GM19099 (cell line): ENCODE data around the gene ASCL2.

Experiments
- POLR2A ChIP-seq: IDR thresholded peaks from 3 replicates; pipeline ENCODE4 v1.6.1; 2011; ENCODE audit warnings: low read depth; ENCODE audit not compliant: insufficient read length; ENCODE audit errors: extremely low read depth

Gene ASCL2

DNA sequence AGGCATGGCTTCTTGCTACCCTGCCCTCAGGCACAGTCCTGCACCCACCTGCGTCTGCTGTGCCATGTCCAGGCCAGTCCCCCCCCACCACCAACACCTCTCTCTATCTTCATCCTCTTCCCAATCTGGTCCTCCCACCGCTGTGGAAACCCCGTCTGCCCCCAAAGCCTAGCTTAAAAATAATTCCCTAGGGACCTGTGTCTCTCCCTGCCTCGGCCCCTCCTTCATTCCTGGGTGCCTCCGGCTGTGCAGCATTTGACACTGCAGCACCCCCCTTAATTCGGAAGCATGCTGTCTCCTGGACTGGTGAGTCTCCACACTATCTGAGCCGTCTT, 2.5 kb upstream of the ASCL2 start:
- TF ChIP-seq POLR2A: no peak

DNA sequence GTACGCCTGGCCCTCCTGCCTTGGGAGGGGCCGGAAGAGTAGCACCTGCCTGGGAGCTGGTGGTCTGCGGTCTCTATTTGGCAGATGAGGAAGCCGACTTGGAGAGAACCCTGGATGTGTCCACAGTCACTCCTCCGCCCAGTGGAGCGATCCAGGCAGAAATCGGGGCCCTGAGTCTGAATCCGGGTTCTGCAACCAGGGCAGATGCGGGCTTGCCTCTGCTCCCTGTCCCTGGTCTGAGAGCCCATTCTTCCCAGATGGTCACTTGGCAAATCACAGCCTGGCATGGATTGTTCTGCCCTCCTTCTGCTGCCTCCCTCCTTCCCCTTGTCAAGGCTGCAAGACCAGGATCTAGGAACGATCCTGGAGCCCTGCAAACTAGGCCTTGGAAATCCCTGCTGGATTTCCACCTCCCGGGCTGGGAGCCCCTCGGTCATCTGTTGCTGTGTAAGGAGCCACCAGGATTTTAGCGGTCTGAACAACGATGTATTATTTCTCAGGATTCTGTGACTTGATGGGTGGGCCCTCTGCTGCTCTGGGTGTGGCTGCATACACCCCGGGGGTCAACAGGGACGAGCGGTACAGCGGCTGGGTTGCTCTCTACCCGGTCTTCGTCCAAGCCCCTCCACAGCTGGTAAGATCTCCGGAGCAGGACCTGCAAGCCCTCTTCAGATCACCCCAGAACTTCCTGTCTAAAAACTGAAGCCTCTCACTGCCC, 2.0 kb upstream of the ASCL2 start:
- TF ChIP-seq POLR2A: no peak

DNA sequence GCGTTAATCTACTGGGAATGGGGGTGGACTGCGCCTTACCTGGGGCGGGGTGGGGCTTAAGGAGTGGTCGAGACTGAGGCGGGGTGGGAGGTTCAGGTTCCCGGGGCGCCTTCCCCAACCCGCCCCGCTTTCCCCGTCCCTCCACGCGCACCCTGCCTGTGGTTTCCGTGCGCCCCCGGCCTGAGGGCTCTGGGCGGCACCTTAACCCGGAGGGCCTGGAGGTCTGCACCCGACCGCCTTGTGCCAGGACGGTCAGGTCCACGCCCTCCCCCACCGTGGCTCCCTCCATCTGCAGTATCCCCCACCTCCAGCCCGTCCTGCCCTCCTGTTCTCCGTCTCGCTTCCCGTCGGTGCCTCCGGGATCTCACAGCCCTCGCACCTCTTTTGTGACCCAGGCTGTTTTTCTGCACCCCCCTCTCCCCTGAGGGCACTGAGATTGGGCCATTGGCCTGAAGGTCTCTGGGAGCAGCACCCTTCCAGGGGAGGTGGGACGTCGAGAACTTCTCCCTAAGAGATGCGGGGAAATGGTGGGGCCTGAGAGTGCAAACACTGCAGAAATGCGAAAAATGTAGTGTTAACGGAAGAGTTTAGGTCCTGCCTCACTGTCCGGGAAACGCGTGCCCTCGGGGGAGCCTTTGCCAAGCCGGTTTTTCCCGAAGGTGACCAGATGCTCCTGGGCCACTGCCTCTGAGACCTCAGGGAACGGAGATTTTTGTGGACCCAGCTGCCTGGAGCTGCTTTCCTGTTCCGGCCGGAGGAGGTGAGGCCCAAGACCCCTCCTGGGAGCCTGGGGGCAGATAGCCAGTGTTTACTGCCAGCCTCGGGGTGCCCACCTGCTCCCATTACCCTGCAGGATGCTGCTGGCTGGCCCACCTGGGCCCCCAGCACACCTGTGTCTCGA, 1.2 kb upstream of the ASCL2 start:
- no peak for TF ChIP-seq POLR2A

DNA sequence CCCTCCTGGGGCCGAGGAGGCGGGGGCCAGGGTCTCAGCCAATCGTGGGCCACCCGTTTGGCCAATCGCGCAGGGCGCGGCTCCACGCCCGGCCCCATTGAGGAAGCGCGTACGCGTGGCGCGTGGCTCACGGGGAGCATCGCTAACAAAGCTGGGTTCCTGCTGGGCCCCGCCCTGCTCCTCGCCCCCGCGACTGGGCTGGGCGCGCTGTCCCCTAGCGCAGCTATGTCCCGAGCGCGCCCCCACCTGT, 614 bp upstream of the ASCL2 start:
- no peak for TF ChIP-seq POLR2A

DNA sequence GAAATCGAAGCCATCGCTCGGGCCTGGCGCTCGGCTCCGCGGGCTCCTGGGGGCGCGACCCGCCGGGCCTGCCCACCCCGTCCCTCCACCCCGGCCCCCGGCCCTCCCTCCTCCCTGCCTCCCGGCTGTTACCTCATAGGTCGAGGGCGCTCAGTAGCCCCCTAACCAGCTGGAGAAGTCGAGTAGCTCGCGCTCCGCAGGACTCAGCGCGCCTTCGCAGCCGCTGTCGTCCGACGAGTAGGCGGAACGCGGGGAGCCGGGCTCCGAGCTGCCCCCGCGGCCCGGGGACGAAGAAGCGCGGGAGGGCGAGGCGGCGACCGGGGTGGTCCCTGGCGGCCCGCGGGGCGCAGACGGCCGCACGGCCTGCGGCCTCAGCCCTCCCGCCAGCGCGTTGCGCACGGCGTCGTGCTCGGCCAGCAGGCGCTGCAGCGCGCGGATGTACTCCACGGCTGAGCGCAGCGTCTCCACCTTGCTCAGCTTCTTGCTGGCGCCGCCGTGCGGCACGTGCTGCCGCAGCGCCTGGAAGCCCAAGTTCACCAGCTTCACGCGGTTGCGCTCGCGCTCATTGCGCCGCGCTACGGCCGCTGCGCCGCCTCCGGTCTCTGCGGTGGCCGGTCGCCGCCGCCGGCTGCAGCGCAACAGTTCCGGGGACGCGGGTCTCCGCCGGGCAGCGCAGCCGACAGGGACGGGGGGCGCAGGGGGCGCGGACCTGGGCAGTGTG, 627 bp downstream of the ASCL2 start:
- TF ChIP-seq POLR2A: no peak

DNA sequence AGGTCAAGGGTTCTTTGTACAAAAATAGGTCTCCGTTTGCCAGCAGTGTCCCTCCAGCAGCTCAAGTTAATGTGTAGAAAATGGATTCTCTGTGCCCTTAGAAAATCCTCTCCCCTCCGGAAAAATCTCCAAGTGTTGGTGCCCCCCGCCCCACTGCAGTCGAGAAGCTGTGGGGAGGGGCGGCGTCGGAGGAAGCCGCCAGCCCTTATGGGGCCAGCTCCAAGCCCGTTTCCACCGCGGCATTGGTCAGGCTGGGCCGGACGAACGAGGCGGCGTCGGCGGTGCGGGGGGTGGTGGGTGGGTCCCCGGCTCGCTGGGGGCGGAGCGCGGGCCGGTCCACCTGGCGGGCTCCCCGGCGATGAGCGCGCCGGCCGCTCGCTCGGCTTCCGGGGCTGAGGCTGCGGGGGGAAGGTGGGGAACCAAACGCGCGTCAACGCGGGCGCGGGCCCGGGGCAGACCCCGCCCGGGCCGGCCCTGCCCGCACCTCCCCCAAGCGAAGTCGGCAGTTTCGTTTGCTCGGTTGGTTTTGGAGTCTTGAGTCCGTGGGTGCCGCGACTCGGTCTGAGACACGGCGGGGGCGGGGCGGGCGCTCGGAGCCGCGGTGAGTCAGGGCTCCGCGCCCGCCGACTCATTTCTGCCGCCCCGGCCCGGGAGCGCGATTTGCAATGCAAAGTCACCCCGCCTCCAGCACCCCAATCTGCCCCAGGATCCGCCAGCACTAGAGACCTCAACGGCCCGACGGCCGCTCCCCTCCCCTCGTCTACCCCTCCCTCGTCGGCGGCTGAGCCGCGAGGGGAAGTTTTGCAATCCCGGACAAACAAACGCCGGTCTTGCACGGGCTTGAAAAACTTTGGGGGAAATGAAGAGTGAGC, 1.4 kb downstream of the ASCL2 start:
- no peak for TF ChIP-seq POLR2A

DNA sequence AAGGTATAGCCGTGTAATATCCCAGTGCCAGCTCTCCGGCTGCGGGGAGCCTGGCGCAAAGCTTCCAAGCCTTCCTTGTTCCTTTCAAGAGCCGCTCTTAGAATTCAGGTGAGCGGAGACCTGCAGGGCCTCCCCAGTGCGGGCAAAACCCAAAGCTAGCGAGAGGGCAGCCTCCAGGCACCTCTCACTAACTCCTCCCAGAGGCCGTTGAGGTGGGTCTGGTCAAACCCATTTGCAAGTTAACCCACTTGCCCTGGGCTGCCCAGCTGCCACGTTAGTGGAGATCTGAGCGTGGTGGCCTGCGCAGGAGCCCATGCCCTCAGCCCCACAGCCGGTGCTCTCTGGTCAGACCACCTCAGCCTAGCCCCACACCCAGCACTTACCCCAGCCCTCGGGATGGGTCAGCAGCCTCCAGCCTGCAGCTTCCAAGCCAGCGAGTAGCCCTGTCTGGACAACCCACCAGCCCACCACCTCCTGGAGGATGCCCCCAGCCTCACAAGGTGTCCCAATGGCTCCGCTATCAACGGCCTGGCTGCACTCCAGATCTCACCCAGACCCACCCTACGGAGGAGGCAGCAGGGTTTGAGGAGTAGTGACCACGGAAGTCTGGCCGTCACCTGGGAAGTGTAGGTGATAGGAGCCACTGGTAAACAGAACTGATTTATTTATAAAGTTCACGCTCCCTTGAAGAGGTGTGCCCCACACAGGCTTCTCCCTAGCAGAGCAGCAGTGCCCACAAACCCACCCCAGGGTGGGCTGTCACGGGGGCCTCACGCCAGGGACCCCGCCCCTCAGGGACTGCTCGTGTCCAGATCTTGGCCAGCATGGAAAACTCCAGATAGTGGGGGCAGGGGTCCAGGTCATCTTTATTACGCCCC, 2.3 kb downstream of the ASCL2 start:
- TF ChIP-seq POLR2A: no peak

DNA sequence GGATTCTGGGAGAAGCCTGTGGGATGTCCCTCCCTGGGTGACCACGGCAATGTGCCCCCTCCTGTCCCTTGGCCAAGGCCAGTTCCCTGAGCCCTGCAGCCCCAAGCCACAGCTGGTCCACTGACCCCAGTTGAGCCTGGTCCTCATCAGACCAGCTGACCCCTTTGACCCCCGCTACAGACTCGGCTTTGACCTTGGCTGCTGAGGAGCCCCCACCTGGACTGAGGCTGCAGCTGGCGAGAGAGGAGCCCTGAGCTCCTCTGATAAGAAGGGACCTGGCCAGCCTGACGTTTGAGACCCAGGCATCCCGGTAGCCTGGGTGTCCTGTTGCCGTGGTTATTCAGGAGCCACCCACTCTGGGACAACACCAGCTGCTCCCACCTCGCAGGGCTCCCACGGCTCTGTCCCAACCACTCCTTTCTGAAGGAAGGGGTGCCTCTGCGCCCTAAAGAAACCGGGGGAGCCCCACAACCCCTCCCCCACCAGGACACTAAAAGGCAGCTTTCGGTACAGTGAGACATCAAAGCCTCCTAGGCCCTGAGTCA, 3.0 kb downstream of the ASCL2 start:
- no peak for TF ChIP-seq POLR2A

DNA sequence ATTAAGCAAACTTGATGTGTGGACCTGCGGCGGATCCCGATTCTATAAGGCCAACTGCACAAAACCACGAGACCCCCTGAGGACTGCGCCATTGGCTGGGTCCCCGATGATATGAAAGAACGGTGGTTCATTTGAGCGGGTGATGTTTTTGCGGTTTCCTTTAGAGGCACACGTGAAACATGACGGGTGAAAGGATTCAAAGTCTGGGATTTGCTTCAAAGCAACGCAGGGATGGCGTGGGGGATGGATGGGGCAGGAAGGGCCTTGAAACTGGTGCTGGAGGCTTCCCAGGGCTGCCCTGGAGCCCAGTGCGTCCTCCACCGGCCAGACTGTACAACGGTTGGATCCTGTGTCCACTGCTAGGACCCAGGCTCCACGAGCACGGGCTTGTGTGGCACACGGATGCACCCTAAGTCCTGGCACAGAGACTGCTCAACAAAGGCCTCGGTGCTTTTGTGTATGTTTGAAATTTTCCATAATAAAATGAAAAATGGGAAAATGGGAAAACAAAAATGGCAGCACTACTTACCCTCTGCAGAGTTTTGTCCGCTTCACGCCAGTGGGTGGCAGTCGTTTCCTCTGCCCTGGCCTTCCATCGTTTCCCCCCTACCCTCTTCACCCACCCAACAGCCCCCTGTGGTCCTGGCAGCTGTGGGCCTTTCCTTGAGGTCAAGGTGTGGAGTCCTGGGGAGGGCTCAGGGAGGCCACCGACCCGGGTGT, 3.6 kb downstream of the ASCL2 start:
- no peak for TF ChIP-seq POLR2A

DNA sequence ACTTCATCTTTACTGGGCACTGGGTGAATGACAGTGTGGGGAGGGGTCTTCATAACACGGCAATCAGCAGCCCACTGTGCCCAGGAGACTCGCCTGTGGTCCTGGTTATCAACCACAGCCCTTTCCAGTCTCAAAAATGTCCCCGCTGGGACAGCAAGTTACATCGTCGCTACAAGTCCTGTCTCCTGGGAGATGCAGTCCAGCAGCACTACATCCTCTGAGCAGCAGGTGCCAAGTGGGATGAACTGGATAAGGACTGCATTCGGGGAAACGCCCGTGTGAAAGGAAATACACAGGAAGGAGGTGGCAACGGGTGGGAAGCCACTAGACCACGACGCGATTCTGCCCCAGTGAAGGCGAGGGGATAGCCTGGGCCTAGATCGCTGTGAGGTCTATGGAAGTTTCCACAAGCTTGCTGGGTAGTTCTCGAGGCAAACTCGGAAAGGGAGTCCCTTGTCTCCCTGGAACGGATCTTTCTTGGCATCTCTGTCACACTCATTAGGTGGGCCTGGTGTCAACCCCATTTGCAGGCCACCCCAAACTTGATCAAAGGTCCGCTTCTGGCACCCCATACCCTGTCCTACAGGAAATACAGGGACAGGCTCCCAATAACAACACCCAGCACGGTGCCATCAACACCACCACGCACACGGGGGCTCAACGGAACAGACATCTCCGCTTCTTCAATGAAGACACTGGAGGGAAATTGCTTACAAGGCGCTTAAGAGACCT, 4.4 kb downstream of the ASCL2 start:
- TF ChIP-seq POLR2A: no peak

DNA sequence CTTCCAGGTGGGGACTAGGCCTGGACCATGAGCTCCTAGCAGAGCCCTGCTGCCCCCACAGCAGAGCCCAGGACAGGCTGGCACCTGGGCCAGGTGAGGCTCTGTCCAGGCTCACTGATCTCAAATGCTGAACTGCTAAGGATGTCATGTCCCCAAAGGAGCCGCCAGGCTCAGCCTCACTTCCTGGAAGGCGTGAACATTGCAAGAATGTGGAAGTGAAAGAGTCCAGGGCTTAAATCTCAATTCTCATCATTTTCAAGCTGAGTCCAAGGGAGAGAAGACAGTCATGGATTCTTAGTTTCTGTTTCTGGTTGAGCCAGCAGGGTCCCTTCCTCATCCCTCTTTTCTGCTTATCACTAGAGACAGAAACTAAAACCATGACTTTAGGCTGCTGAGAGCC, 5.0 kb downstream of the ASCL2 start:
- TF ChIP-seq POLR2A: no peak

DNA sequence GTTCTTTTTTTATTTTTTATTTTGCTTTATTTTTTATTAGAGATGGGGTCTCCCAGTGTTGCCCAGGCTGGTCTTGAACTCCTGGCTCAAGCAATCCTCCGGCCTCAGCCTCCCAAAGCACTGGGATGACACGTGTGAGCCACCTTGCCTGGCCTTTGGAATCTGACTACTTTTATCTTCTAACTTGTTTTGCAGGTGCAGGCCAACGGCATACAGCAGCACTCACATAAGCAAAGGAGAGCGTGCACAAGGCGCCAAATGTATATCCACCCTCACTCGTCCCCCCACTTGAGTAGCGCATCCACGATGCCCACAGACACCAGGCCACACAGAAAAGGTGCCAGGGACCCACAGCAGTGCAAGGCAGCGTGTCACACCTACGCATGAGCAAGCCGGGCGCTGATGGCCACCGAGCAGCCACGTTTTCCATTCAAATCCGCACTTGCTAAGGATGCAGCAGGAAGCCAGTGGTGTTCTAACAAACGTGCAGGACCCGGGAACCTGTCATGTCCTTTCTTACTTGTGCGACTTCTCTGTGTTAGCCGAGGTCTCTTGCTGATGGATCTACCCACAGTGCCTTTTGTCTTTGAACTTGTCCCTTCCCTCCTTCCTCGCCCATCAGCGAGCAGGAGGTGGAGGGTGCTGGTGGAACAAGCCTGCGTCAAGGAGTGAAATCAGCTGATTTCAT, 5.9 kb downstream of the ASCL2 start:
- no peak for TF ChIP-seq POLR2A
